Stimulated activated naive CD8-positive, alpha-beta T cell treated with anti-CD3 and anti-CD28 coated beads, Interleukin-15, Interleukin-2, amounts not matched to agents 100 ng/mL and 50 ng/mL, for 24 hours (primary cell): Measurements from ENCODE around the gene UNK.
"Not testable (repeated sequence)": the region's sequence is repeated elsewhere in the genome, so short reads cannot be mapped to it uniquely, and the experiment has no call there.

Experiments
- H3K27ac Mint-ChIP-seq: one replicate; pipeline ENCODE4 v1.8.0; 2021; ENCODE audit warnings: mild to moderate bottlenecking, mixed read lengths
- H3K27me3 Mint-ChIP-seq: one replicate; pipeline ENCODE4 v1.8.0; 2021; ENCODE audit warnings: mixed read lengths
- H3K36me3 Mint-ChIP-seq: one replicate; pipeline ENCODE4 v1.8.0; 2021; ENCODE audit warnings: low read depth, mixed read lengths
- H3K4me1 Mint-ChIP-seq: one replicate; pipeline ENCODE4 v1.8.0; 2021; ENCODE audit warnings: low read depth, mixed read lengths
- H3K4me3 Mint-ChIP-seq: one replicate; pipeline ENCODE4 v1.8.0; 2021; ENCODE audit warnings: mild to moderate bottlenecking, mixed read lengths
- H3K9me3 Mint-ChIP-seq: one replicate; pipeline ENCODE4 v1.8.0; 2021; ENCODE audit warnings: mixed read lengths

The UNK gene

GRCh38 chr17:75774991-75775668 is 9.5 kb upstream of the UNK start:
- H3K4me3 Mint-ChIP-seq, result peak overlapping the region; percentile 51

GRCh38 chr17:75776386-75777295 is 8.0 kb upstream of the UNK start:
- Mint-ChIP-seq H3K9me3 (no peaks in the 10 kb centered on the region), H3K36me3 (peaks cover 40% of the 10 kb centered on the region), H3K4me3 (peak overlapping the region; percentile 95), H3K4me1 (peaks cover 40% of the 10 kb centered on the region), H3K27me3 (no peaks in the 10 kb centered on the region), H3K27ac (peak overlapping the region; percentile 73)

More at GRCh38 chr17:75774991-75775668, 9.5 kb upstream of the UNK start:
- Mint-ChIP-seq H3K27ac (peak overlapping the region; percentile 53), H3K36me3 (peaks cover 40% of the 10 kb centered on the region), H3K27me3 (no peaks in the 10 kb centered on the region), H3K9me3 (no peaks in the 10 kb centered on the region), H3K4me1 (peaks cover 38% of the 10 kb centered on the region)

GRCh38 chr17:75777296-75777922 is 7.2 kb upstream of the UNK start:
- Mint-ChIP-seq H3K9me3 (no peaks in the 10 kb centered on the region), H3K27ac (peak overlapping the region; percentile 65), H3K4me3 (peak overlapping the region; percentile 95), H3K36me3 (peaks cover 40% of the 10 kb centered on the region), H3K27me3 (no peaks in the 10 kb centered on the region), H3K4me1 (peaks cover 44% of the 10 kb centered on the region)

GRCh38 chr17:75778066-75778860 is 6.3 kb upstream of the UNK start:
- peaks cover 53% of the 10 kb centered on the region for H3K4me1 Mint-ChIP-seq
- peaks cover 40% of the 10 kb centered on the region for H3K36me3 Mint-ChIP-seq
- peak overlapping the region; percentile 95 for H3K4me3 Mint-ChIP-seq
- H3K27me3 Mint-ChIP-seq, H3K9me3 Mint-ChIP-seq: not testable (repeated sequence)
- peak overlapping the region; percentile 91 for H3K27ac Mint-ChIP-seq

- Mint-ChIP-seq H3K27ac (peak overlapping the region; percentile 91), H3K27me3 (no peaks in the 10 kb centered on the region), H3K36me3 (peaks cover 40% of the 10 kb centered on the region), H3K9me3 (no peaks in the 10 kb centered on the region), H3K4me3 (peak overlapping the region; percentile 95), H3K4me1 (peaks cover 59% of the 10 kb centered on the region)
Observed at GRCh38 chr17:75778861-75779249, 5.8 kb upstream of the UNK start.

GRCh38 chr17:75779250-75779986 is 5.2 kb upstream of the UNK start:
- Mint-ChIP-seq H3K27ac (peak overlapping the region; percentile 97), H3K9me3 (no peaks in the 10 kb centered on the region), H3K4me3 (peak overlapping the region; percentile 95), H3K36me3 (peaks cover 40% of the 10 kb centered on the region), H3K27me3 (no peaks in the 10 kb centered on the region), H3K4me1 (peaks cover 64% of the 10 kb centered on the region)

- Mint-ChIP-seq H3K9me3 (no peaks in the 10 kb centered on the region), H3K4me3 (peak overlapping the region; percentile 95), H3K27ac (peak overlapping the region; percentile 97), H3K36me3 (peaks cover 39% of the 10 kb centered on the region), H3K27me3 (no peaks in the 10 kb centered on the region), H3K4me1 (peaks cover 67% of the 10 kb centered on the region)
Observed at GRCh38 chr17:75779987-75780889, 4.4 kb upstream of the UNK start.

- Mint-ChIP-seq H3K9me3 (no peaks in the 10 kb centered on the region), H3K4me3 (peak overlapping the region; percentile 88), H3K4me1 (peaks cover 64% of the 10 kb centered on the region)
Observed at GRCh38 chr17:75783069-75783783, 1.4 kb upstream of the UNK start.

GRCh38 chr17:75783803-75784472 is 668 bp upstream of the UNK start:
- H3K9me3 Mint-ChIP-seq, result no peaks in the 10 kb centered on the region
- H3K4me1 Mint-ChIP-seq, result peaks cover 67% of the 10 kb centered on the region
- peak overlapping the region; percentile 100 for H3K27ac Mint-ChIP-seq
- no peaks in the 10 kb centered on the region for H3K27me3 Mint-ChIP-seq
- peak overlapping the region; percentile 88 for H3K4me3 Mint-ChIP-seq
- peaks cover 13% of the 10 kb centered on the region for H3K36me3 Mint-ChIP-seq

More at GRCh38 chr17:75783069-75783783, 1.4 kb upstream of the UNK start:
- Mint-ChIP-seq H3K27ac (peak overlapping the region; percentile 100), H3K36me3 (peaks cover 18% of the 10 kb centered on the region), H3K27me3 (no peaks in the 10 kb centered on the region)

- peak overlapping the region; percentile 88 for H3K4me3 Mint-ChIP-seq
- no peaks in the 10 kb centered on the region for H3K9me3 Mint-ChIP-seq
- H3K36me3 Mint-ChIP-seq, result peaks cover 10% of the 10 kb centered on the region
- H3K27ac Mint-ChIP-seq, result peak overlapping the region; percentile 100
- peaks cover 60% of the 10 kb centered on the region for H3K4me1 Mint-ChIP-seq
- no peaks in the 10 kb centered on the region for H3K27me3 Mint-ChIP-seq
Observed at GRCh38 chr17:75785016-75785890, 647 bp downstream of the UNK start.

GRCh38 chr17:75791254-75791653 is 6.6 kb downstream of the UNK start:
- H3K9me3 Mint-ChIP-seq, result no peaks in the 10 kb centered on the region
- peaks cover 44% of the 10 kb centered on the region for H3K4me1 Mint-ChIP-seq
- no peak overlapping the region for H3K27ac Mint-ChIP-seq
- H3K4me3 Mint-ChIP-seq, result no peak overlapping the region
- H3K36me3 Mint-ChIP-seq, result peaks cover 29% of the 10 kb centered on the region
- no peaks in the 10 kb centered on the region for H3K27me3 Mint-ChIP-seq
